GM19023 (cell line): ENCODE results near the gene MEGF8.

Experiments used
- ATAC-seq: cut with Tn5 transposase; IDR thresholded peaks from one replicate; pipeline ENCODE4 v1.9.1; 2021; ENCODE audit warnings: mild to moderate bottlenecking, moderate library complexity; ENCODE audit not compliant: unreplicated experiment

MEGF8 gene, protein sequence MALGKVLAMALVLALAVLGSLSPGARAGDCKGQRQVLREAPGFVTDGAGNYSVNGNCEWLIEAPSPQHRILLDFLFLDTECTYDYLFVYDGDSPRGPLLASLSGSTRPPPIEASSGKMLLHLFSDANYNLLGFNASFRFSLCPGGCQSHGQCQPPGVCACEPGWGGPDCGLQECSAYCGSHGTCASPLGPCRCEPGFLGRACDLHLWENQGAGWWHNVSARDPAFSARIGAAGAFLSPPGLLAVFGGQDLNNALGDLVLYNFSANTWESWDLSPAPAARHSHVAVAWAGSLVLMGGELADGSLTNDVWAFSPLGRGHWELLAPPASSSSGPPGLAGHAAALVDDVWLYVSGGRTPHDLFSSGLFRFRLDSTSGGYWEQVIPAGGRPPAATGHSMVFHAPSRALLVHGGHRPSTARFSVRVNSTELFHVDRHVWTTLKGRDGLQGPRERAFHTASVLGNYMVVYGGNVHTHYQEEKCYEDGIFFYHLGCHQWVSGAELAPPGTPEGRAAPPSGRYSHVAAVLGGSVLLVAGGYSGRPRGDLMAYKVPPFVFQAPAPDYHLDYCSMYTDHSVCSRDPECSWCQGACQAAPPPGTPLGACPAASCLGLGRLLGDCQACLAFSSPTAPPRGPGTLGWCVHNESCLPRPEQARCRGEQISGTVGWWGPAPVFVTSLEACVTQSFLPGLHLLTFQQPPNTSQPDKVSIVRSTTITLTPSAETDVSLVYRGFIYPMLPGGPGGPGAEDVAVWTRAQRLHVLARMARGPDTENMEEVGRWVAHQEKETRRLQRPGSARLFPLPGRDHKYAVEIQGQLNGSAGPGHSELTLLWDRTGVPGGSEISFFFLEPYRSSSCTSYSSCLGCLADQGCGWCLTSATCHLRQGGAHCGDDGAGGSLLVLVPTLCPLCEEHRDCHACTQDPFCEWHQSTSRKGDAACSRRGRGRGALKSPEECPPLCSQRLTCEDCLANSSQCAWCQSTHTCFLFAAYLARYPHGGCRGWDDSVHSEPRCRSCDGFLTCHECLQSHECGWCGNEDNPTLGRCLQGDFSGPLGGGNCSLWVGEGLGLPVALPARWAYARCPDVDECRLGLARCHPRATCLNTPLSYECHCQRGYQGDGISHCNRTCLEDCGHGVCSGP (N-terminal part only)

DNA sequence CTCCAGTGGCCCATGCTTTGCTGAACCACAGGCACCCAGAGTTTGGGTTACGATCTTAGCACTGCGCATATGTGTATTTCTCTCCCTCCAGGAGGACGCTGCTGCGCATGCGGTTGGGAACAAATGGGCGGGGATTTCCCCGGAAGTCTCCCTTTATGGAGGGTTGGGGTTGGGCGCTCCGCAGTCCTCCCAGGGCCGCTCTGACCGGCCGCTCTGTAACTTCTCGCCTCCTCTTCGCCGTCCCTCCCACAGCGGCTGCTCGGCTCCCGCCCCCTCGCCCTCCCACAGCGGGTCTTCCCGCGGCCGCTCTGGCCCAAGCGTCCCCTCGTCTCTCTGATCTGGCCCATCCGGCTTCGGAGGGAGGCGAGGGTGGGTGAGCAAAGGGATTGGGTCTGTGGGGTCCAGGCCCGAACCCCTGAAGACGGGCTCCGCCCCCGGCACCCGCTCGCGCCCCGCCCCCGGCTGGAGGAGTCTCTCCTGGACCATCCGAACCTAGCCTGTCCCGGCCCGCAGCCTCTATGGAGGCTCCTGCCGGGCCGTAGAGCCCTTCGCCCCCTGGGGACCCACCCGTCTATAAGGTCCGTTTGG lies at the start of gene MEGF8:
Gene MEGF8, plus strand, starts transcription at position 328 of the 588 bp plus-strand sequence. CDS start 609 bp downstream, outside the sequence.
- peak; percentile 90 for ATAC-seq

DNA sequence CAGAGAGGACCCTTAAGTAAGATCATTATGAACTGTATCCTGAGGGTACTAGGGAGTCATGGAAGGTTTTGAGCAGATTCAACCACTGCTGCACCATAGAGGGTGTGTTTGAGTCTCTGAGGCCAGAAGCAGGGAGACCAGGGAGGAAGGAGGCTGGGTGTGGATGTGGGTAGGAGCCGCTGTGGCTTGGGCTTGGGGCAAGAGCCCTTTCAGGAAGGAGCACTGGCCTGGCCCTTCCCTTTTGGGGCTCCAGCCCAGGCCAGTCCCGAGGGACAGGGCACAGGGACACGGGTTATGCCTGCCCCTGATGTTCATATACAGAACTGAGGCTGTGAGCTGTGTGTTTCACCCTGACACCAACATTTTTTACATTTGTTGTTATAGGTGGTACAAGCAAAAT lies 49.2 kb upstream of the MEGF8 start:
- ATAC-seq = no peak

DNA sequence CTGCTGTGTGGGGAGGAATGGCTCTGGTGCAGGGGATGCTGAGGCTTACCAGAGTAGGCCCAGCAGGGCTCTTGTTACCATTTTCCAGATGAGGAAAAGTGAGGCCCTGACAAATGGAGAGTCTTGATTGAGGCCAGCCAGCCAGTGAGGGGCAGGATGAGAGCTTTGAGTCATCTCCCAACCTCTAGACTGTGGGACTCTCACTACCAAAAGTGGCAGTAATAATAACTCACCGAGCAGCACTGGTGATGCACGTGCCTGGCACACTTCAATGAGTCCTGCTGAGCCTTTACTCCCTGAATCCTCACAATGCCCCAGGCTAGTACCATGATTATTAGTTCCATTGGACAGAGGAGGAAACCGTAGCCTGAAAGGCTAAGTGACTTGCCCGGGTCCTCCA lies 48.6 kb upstream of the MEGF8 start:
- ATAC-seq = no peak

DNA sequence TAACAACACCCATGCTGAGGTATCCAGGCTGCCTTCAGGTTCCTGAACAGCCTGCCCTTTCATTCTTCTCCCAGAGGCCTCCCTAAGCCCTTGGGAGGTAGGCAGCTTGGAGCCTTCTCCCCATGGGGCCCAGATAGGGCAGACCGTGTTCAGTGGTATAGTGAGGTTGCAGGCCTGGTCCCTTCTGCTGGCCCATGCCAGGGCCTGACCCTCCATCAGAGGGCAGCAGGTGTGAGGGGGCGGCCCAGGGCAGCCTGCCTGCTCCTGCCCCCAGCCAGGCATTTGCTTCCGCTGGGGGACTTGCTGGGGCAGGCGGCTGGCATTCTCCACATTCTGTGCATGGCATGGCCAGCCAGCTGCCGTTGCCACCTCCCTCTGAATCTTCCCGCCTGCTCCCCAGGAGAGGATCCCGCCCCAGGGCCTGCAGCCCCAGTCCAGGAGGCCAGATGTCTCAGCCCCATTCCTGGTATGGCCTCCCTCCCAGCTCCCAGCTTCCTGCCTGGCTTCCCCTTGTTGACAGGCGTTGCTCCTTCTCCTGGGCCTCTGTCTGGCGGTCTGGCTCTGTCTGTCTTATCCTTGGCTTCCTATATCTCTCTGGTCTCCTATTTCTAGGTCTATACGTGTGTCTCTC lies 47.5 kb upstream of the MEGF8 start:
- ATAC-seq = no peak

DNA sequence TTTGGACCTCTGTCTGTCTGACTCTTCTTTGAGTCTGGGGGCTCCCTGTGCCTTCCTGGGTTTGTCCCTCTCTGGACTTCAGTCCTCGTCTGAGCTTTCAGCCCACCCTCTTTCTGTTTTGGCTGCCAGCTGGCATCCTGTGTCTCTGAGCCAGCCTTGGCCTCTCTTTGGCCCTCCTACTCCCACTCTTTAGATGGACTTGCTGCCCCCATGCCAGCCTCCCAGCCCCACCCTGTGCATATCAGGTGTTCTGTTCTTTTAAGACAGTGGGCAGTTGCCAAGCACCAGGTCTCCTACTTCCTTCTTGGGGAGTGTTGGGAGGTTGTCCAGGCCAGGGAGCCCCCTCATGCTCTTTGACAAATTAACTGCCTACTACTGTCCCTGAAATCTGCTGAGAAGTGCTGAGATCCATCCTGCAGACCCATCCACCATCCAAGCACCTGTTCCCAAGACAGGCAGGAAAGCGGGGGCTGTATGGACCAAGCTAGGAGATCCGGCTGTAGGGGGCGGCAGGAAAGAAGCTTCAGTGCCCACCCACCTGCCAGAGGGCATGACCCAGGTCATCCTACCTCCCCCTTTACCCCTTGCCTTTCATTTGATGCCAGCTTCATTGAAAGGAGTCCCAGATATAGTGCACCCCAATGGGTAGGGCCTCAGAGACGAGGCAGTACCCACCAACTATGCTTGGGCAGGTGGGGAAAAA lies 46.8 kb upstream of the MEGF8 start:
- ATAC-seq = no peak

DNA sequence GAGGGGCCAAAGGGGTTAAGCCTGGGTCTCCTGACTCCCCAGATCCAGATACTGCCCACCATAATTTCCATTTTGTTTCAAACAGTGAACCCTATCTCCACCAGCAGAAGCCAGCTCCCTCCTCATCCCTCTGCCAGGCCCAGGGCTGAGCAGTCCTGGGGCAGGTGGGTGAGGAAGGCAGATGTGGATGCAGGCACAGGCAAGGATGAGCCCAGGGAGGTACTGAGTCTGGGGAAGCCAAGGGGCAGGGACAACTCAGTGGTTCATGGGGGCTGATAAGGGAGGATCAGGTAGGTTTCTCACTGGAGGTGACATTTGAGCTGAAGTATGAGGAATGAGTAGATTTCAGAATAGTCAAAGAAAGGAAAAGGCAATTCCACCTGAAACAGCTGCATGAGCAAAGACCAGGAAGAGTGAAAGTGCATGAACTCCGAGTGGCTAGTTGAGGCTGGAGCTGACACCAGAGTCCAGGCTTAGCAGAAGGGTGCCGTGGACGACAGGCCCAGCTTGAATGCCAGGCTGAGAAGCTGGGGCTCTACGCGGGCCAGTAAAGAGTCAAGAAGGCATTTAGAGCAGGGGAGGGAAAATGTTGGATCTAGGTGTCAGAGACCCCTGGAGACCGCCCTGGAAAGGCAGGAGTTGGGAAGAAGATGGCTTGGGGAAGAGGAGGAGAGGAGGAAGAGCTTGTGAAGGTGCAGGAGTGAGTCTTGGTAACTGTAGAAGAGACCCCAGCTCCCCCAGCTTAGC lies 46.1 kb upstream of the MEGF8 start:
- no peak for ATAC-seq

DNA sequence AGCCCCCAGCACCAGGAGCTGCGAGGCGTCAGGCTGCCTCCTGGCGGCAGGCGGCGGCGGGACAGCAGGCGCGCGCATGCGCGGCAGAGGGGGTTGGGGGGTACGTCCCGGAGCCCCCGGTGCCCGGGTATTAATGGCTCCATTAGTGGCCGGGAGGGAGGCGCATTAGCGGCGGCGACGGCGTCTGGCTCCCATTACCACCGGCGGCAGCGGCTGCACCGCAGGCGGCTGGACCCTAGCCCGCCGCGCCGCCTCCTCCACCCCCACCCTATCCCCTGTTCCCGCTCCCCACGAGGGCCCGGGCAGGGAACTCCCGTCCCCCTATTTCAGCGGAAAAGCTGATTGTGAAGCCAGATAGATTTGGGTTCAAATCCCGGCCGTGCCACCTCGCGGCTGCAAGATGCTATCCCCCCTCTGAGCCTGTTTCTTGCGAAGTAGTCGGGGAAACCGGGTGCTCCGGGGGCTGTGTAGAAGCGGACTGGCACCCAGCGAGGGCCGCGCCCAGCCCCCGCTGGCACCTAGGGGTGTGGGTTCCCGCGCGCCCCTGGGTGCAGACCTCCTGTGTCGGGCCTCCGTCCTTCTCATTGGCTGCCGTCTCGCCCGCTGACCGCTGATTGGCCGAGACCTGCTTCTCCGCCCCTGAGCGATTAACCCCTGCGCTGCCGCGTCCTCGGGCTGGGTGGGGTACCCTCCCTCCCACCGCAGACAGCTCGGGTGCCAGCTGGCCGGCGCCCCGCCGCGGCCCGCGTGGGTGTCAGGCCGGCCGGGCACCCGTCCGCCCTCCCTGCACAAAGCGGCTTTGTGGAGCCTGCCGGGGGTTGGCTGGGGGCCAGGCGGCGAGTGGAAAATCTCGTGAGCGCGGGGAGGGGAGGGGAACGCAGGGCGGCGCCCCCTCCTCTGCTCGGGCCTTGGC lies 45.3 kb upstream of the MEGF8 start:
- peak; percentile 41 for ATAC-seq

DNA sequence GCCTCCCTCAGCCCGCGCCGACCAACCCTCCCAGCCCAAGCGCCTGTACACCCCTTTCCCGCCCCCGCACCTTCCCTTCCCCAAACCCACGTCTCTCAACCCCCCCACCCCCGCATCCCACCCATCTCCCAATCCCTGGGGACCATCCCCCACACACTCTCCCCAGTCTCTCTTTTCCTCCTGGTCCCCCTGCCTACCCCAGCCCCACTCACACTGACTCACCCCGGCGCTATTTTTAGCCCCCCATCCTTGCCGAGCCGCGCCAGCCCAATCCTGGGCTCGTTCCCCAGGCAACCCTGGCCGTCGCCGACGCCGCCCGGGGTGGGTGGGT lies 44.7 kb upstream of the MEGF8 start:
- ATAC-seq = no peak

DNA sequence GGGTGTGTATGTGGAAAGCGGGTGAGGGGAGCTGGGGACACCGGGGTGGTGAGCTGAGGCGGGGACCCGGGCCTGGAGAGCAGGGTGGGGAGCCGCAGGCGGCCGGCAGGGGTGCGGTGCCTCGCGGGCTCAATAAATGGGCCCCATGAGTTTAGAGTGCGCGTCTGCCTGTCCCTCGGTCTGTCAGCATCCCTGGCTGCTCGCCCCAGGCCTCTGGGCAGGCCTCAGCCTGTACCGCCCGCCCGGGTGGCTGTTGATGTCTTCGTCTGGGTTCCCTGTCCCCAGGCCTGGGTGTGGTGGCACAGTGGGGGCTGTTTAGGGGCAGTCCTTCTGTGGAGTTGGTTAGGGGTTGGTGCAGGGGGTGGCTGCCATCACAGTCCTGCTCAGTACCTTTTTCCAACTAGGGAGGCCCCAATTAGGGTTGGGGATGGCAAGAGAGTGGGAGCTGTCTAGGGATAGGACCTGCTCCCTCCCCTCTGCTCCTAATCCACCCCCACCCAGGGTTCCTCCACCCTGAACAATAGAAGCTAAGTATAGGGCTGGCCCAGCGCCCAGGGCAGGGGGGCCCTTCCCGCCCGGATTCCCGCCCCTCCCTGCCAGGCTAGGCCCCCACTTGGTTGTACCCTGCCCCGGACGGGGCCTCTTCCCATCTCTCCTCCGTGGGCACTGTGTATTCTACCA lies 44.1 kb upstream of the MEGF8 start:
- no peak for ATAC-seq

DNA sequence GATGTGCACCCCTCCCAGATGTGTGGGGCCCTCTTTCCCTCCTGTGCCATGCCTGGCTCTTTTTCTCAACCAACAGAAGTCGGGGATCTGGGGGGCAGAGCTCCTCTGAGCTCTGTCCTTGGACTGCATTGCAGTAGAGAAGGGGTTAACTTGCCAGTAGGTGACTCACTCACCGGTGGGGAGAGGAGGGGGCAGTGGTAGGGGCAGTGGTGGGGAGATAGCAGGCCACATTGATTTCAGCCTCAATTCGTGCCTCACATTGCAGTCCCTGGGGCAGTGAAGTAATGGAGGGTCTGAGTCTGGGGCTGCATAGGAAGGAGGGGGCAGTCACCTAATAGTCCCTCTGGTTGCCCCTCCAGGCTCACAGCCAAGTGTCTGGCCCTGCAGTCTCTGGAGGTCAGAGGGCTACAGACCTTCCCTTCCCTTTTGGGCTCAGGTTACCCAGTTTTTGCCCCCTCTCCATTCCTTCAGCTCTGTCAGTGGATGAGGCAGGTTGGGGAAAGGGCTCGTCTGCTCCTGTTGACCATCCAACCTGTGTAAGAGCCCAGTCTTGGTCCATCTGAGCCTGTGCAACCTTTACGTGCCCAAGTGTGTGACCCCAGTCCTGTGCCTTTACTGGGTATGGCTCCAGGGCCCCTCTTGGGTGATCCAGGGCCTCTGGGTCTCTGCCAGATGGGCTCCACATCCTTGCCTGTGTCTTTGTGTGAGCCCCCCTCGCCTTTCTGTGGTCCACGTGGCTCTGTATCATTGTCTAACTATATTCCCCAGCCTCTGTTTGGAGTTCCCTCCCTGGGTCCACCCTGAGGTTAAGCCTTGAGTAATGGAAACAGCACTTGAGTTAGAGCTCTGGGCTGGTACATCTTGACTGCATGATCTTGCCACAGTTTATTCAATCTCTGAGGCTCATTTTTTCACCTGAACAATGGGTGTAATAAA lies 43.3 kb upstream of the MEGF8 start:
- no peak for ATAC-seq

DNA sequence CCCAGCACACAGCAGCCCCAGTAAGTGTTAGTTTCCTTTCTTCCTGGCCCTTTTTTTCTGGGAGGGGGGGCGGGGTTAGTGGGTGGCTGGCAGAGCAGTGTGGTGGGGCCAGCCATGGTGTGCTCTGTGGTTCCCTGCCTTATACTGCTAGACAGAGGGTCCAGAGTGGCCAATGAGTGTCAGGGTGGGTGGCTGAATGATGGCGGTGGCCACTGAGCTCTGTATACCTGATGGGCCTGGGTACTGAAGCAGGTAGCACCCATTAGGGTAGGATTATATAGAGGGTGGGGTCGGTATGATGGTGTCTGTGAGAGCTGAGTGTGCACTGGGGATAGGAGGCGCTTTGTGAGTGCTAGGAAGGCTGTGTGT lies 42.6 kb upstream of the MEGF8 start:
- no peak for ATAC-seq

DNA sequence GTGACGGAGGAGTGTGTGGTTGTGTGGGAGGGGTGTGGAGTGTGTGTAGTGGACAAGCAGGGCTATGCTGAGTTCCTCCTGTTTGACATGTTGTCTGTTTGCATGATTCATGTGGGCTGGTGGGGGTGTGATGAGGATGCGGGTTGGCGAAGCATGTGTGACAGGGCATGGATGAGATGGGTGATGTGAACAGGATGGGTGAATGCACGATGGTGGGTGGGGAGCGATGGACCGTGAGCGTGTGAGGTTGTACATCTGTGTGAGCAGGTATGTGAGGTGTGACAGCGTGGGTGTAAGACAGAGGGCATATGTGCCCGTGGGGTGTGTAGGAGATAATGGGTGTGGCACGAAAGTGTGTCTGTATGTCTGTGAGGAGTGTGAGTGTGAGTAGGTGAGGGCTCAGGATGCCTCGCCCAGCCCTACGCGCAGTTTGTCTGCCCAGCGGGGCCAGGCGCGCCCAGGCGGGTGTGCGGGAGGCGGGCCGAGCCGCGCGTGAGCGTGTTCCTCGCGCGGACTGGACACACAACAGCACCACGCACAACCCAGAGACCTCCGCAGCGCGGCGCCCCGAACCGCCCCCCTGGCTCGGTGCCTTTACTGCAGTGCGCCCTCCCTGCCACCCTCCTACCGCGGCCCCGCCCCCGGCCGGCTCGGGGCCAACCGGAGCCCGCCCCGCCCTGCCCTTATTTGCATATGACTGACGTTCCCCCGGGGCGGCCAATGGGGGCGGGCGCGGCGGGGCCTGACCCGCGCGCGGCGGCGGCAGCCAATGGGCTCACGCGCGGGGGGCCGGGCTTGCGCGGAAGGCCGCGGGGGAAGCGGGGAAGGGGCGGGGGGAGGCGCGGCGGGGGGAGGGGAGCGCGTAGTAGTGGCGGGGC lies 42.0 kb upstream of the MEGF8 start:
- peak; percentile 49 for ATAC-seq

DNA sequence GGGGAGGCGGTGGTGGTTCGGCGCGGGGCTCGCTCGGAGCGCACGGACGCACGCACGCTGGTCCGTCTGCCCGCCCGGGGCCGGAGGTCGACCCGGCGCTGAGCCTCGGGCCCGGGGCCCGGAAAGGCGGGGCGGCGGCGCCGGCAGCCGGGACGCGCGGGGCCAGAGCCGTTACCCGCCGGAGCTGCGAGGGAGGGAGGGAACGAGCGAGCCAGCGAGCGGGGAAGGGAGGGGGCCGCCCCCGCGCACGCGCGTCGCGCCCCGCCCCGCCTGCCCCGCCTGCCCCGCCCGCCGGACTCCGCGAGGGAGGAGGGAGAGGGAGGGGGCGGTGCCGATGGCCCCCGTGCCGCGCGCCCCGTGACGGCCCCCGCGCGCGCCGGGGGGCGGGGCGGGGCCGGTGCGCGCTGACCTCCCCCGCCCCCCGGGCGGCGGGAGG lies 41.4 kb upstream of the MEGF8 start:
- ATAC-seq = peak; percentile 24

DNA sequence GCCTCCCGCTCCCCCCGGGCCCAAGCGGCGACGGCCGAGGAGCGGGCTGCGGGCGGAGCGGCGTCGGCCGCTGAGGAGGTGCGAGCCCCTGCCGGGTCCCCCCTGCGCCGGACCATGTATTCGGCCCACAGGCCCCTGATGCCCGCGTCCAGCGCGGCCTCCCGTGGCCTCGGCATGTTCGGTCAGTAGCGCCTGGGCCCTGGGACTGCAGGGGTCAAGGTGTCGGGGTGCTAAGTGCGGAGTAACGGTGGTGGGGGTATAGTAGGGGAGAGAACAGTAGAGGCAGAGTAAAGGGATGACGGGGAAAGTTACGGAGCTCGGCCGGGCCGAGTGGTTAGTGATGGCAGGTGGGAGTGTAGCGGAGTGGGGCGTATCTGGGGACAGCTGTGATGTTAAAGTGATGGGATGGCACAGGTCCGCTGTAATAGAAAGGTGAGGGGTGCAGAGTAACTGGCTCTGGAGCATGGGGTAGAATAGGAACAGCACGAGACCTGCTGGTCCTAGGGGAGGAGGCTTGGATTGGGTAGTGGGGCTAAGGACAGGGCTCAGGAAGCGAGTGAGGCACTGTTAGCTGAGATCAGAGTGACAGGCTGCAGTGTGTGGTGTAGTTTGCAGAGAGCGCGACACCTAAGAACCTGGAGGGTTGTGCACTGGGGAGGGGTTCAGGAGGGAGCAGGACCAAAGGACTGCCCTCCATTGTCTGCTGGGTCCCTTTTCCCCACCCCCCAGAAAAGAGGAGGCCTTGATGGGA lies 40.7 kb upstream of the MEGF8 start:
- no peak for ATAC-seq

DNA sequence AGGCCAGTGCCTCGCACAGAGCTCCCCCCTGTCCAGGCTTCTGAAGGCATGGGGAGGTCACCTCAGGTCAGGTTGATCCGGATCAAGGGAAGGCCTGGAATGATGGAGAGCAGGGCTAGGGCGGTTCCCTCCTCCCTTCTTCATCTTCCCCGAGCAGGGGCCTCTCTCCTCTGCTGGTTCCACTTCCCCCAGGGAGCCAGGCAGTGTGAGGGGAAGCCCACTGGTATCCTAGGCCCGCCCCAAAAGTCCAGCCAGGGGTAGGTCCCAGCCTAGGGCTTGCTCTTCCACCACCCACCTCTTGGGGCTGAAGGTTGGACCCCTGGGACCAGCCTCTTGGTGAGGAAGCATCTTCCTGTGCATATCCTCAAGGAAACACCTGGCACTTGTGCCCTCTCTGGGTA lies 39.9 kb upstream of the MEGF8 start:
- ATAC-seq = no peak
